GM23338 (cell line): ENCODE data around the gene WNT9A. TPM values are rescaled to one million over a fixed set of nuclear protein-coding genes. Genes with fewer than 3 reads are reported as not detected.

ENCODE experiments used
- ATAC-seq: fragments of 200-7000 bp; cut with Tn5 transposase; 3 replicates; pipeline ENCODE4 v1.9.1; 2020
- DNase-seq: peaks from one replicate; pipeline ENCODE4 v3.0.0-alpha.2; 2015; ENCODE audit warnings: low spot score
- H2AFZ ChIP-seq: fragments of 200-600 bp; sonication (generic); 2 replicates; pipeline ENCODE4 v1.8.0; 2016; ENCODE audit warnings: antibody characterized with exemption, mild to moderate bottlenecking, moderate library complexity
- H3F3A ChIP-seq: fragments of 200-600 bp; sonication (generic); replicated peaks from 2 replicates; pipeline ENCODE4 v1.8.0; 2017; ENCODE audit warnings: antibody characterized with exemption, mixed run types, low read depth
- H3K27ac ChIP-seq: fragments of 200-600 bp; sonication (generic); 2 replicates; pipeline ENCODE4 v1.6.1; 2016; ENCODE audit warnings: low read depth
- H3K27me3 ChIP-seq: fragments of 200-600 bp; sonication (generic); 2 replicates; pipeline ENCODE4 v1.8.0; 2016; ENCODE audit warnings: mild to moderate bottlenecking, mixed run types, moderate library complexity; ENCODE audit not compliant: insufficient read depth
- H3K36me3 ChIP-seq: fragments of 200-600 bp; sonication (generic); 2 replicates; pipeline ENCODE4 v1.8.0; 2016; ENCODE audit warnings: mild to moderate bottlenecking; ENCODE audit not compliant: insufficient read depth
- H3K4me1 ChIP-seq: fragments of 200-600 bp; sonication (generic); 2 replicates; pipeline ENCODE4 v1.8.0; 2016; ENCODE audit warnings: mild to moderate bottlenecking, moderate library complexity; ENCODE audit not compliant: insufficient read depth
- H3K4me2 ChIP-seq: fragments of 200-600 bp; sonication (generic); 2 replicates; pipeline ENCODE4 v1.7.1; 2017; ENCODE audit warnings: mixed run types
- H3K4me3 ChIP-seq: fragments of 200-600 bp; sonication (generic); 2 replicates; pipeline ENCODE4 v1.6.1; 2016; ENCODE audit warnings: mixed run types
- H3K79me2 ChIP-seq: fragments of 200-600 bp; sonication (generic); replicated peaks from 2 replicates; pipeline ENCODE4 v1.8.0; 2017; ENCODE audit warnings: mild to moderate bottlenecking; ENCODE audit not compliant: insufficient read depth
- H3K9me2 ChIP-seq: fragments of 200-600 bp; sonication (generic); 2 replicates; pipeline ENCODE4 v1.8.0; 2017; ENCODE audit not compliant: insufficient read depth
- H4K20me1 ChIP-seq: fragments of 200-600 bp; sonication (generic); replicated peaks from 2 replicates; pipeline ENCODE4 v1.8.0; 2017; ENCODE audit warnings: mild to moderate bottlenecking; ENCODE audit not compliant: insufficient read depth
- H3K27ac Mint-ChIP-seq: 2 replicates; pipeline ENCODE4 v1.8.0; 2020; ENCODE audit warnings: inconsistent platforms, mild to moderate bottlenecking, moderate library complexity, mixed read lengths
- H3K27me3 Mint-ChIP-seq: 3 replicates; pipeline ENCODE4 v1.8.0; 2022; ENCODE audit warnings: low read depth, mild to moderate bottlenecking, moderate library complexity, mixed read lengths, inconsistent platforms; ENCODE audit not compliant: insufficient read depth, poor library complexity
- H3K36me3 Mint-ChIP-seq: 3 replicates; pipeline ENCODE4 v1.8.0; 2021; ENCODE audit warnings: low read depth, mild to moderate bottlenecking, inconsistent platforms, moderate library complexity, mixed read lengths
- H3K4me1 Mint-ChIP-seq: 3 replicates; pipeline ENCODE4 v1.8.0; 2020; ENCODE audit warnings: mild to moderate bottlenecking, inconsistent platforms, mixed read lengths
- H3K4me3 Mint-ChIP-seq: 3 replicates; pipeline ENCODE4 v1.8.0; 2021; ENCODE audit warnings: moderate library complexity, mild to moderate bottlenecking, inconsistent platforms, mixed read lengths
- H3K9me3 Mint-ChIP-seq: 3 replicates; pipeline ENCODE4 v1.8.0; 2020; ENCODE audit warnings: moderate library complexity, mild to moderate bottlenecking, inconsistent platforms, mixed read lengths
- CREB1 ChIP-seq: fragments of 250-450 bp; sonication (Bioruptor Pico); IDR thresholded peaks from 2 replicates; pipeline ENCODE4 v1.5.0; 2020; ENCODE audit warnings: low read depth, mild to moderate bottlenecking, moderate library complexity
- ETS1 ChIP-seq: IDR thresholded peaks from 2 replicates; pipeline ENCODE4 v1.6.1; 2016; ENCODE audit warnings: antibody characterized with exemption
- EZH2 ChIP-seq: fragments of 200-600 bp; sonication (generic); IDR thresholded peaks from one replicate; pipeline ENCODE4 v1.8.0; 2017; ENCODE audit warnings: antibody characterized with exemption, mild to moderate bottlenecking, low read depth; ENCODE audit not compliant: unreplicated experiment
- EZH2phosphoT487 ChIP-seq: fragments of 200-600 bp; sonication (generic); IDR thresholded peaks from one replicate; pipeline ENCODE4 v1.8.1; 2018; ENCODE audit warnings: antibody characterized with exemption; ENCODE audit not compliant: unreplicated experiment
- JUNB ChIP-seq: IDR thresholded peaks from one replicate; pipeline ENCODE4 v1.6.1; 2016; ENCODE audit warnings: antibody characterized with exemption; ENCODE audit not compliant: unreplicated experiment
- REST ChIP-seq: IDR thresholded peaks from one replicate; pipeline ENCODE4 v1.6.1; 2018; ENCODE audit warnings: antibody characterized with exemption; ENCODE audit not compliant: unreplicated experiment
- STAT1 ChIP-seq: IDR thresholded peaks from one replicate; pipeline ENCODE4 v1.6.1; 2016; ENCODE audit warnings: antibody characterized with exemption; ENCODE audit not compliant: unreplicated experiment
- ZNF331 ChIP-seq: fragments of 250-450 bp; sonication (Bioruptor Pico); IDR thresholded peaks from 2 replicates; pipeline ENCODE4 v1.5.0; 2020; ENCODE audit warnings: low read depth, mild to moderate bottlenecking, moderate library complexity
- ZNF462 ChIP-seq: fragments of 250-450 bp; sonication (Bioruptor Pico); IDR thresholded peaks from 2 replicates; pipeline ENCODE4 v1.5.0; 2020; ENCODE audit warnings: mild to moderate bottlenecking, moderate library complexity
- polyA plus RNA-seq: library from polyadenylated mRNA; unstranded; fragments of >200 nt; fragmentation: Nextera tagmentation; extraction: Ambion mirVana; gene quantifications from 2 replicates; pipeline ENCODE4 v1.2.1, GENCODE V29; 2016
- total RNA-seq: library from RNA; depleted of rRNA; stranded (reverse); fragments of >200 nt; shearing (Covaris generic); gene quantifications from 2 replicates; pipeline ENCODE4 v1.2.3, GENCODE V29; 2014

WNT9A gene
- total and polyA plus RNA-seq, 2 experiments from 2014 or later = 0.06 to 2.0 TPM

GRCh38 chr1:227919906-227920305 is 27.8 kb downstream of the WNT9A start (continued):
- TF ChIP-seq ZNF462 (CRISPR knock-in tag) (no peak), JUNB (no peak), ETS1 (no peak)

- DNase-seq (no peak), ATAC-seq (no peak)
- no peaks in the 10 kb centered on the region for H3K79me2 ChIP-seq
- H3K36me3 ChIP-seq = no peaks in the 10 kb centered on the region
- peaks cover 7% of the 10 kb centered on the region; the same call in 1 of the 2 replicates for H3K4me1 ChIP-seq
- no peaks in the 10 kb centered on the region for H4K20me1 ChIP-seq
- no peak overlapping the region for H3K4me3 Mint-ChIP-seq
- peaks cover 8% of the 10 kb centered on the region for H3K27me3 Mint-ChIP-seq
- no peaks in the 10 kb centered on the region for H3K9me2 ChIP-seq
- H3F3A ChIP-seq = no peaks in the 10 kb centered on the region
- H2AFZ ChIP-seq = no peak overlapping the region
- H3K27ac ChIP-seq = no peak overlapping the region
- H3K4me2 ChIP-seq = no peak overlapping the region
- peaks cover 25% of the 10 kb centered on the region for H3K4me1 Mint-ChIP-seq
- H3K27ac Mint-ChIP-seq = no peak overlapping the region
- no peaks in the 10 kb centered on the region for H3K36me3 Mint-ChIP-seq
- H3K9me3 Mint-ChIP-seq = no peaks in the 10 kb centered on the region
- no peaks in the 10 kb centered on the region for H3K27me3 ChIP-seq
- no peak overlapping the region for H3K4me3 ChIP-seq
- TF ChIP-seq CREB1 (CRISPR knock-in tag) (no peak), JUNB (no peak), EZH2 (no peak), EZH2phosphoT487 (no peak), ZNF331 (CRISPR knock-in tag) (no peak), STAT1 (no peak), REST (no peak)
Measured at GRCh38 chr1:227918736-227919135, 29.0 kb downstream of the WNT9A start.
